ENCODE measurements around the gene FNDC8. TPM values are rescaled to one million over a fixed set of nuclear protein-coding genes. Genes with fewer than 3 reads are reported as not detected.
"Not testable (repeated sequence)": the region's sequence is repeated elsewhere in the genome, so short reads cannot be mapped to it uniquely, and the experiment has no call there.

The FNDC8 gene
- total and polyA plus RNA-seq, 7 donors, result not detected

DNA sequence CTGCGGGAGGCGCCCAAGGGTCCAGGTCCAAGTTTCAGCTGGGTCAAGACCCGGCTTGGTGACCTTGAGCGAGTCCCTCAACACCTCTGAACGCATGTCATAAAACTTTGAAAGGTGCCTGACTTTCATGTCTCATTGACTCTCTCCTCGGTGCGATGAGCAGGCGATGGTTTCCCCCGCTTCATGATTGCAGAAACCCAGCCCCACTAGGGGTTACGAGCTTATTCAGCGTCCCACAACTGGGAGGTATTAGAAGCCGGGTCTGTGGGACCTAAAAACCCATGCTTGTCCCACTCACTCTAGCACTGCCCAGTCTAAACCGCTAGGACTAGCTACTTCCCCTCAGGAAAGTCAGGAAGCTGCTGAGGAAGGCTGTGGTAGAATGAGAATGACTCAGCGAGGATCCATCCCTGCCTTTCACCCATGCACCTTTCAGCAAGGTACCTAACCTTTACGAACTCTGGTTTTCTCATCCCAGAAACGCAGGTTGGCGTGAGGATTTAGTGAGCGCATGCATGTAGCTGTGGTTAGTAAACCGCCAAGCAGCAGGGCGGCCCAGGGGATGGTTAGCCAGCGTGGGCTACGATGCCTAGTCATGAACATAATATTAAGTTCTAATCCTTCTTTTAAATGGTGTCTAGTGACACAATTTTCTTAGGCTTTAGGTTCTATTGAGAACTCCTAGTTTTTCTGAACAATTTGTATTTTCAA, 31.7 kb upstream of the FNDC8 start:
- ATAC-seq, result peak; percentile 16 to 41 (median 18)

GRCh38 chr17:35090707-35091106, 30.7 kb upstream of the FNDC8 start:
- H3K27me3 ChIP-seq (ENCODE audit: insufficient read depth in 3 of 3, low read length in 2 of 3); H3K27ac ChIP-seq; DNase-seq; ATAC-seq; H3K36me3 ChIP-seq (ENCODE audit: insufficient read depth in 1 of 2, low read depth in 1 of 2); H3K4me3 ChIP-seq; H3K9me3 ChIP-seq: not testable (repeated sequence)
- intact Hi-C loops (cut with DNase I), result loop anchor here in 1 of 2 donors (5.0 kb wide), 1 partner anchor 93 kb away; no protein-coding TSS in a partner anchor
- peaks cover 11% of the 10 kb centered on the region for H3K4me1 ChIP-seq
- WGBS, 3 donors, result 88 to 91% (median 89%) methylated on average over 11 of the region's 11 CpGs

More for the DNA sequence above, 31.7 kb upstream of the FNDC8 start:
- WGBS, 3 donors, result 47 to 51% (median 48%) methylated on average over 22 of the region's 22 CpGs
- no peaks in the 10 kb centered on the region for H3K9me3 ChIP-seq
- peak overlapping the region; percentile 47 for H3K27ac ChIP-seq
- peaks cover 11% of the 10 kb centered on the region for H3K4me1 ChIP-seq
- peak overlapping the region; percentile 98 for H3K4me3 ChIP-seq
- no peaks in the 10 kb centered on the region for H3K36me3 ChIP-seq (ENCODE audit: insufficient read depth in 1 of 2, low read depth in 1 of 2)
- H3K27me3 ChIP-seq (ENCODE audit: insufficient read depth in 3 of 3, low read length in 2 of 3), result no peaks in the 10 kb centered on the region
- intact Hi-C loops (cut with DNase I), result loop anchor here in 1 of 2 donors (5.0 kb wide), 1 partner anchor 92 kb away; no protein-coding TSS in a partner anchor
- no peak for DNase-seq
- TF ChIP-seq, protein P1, sequence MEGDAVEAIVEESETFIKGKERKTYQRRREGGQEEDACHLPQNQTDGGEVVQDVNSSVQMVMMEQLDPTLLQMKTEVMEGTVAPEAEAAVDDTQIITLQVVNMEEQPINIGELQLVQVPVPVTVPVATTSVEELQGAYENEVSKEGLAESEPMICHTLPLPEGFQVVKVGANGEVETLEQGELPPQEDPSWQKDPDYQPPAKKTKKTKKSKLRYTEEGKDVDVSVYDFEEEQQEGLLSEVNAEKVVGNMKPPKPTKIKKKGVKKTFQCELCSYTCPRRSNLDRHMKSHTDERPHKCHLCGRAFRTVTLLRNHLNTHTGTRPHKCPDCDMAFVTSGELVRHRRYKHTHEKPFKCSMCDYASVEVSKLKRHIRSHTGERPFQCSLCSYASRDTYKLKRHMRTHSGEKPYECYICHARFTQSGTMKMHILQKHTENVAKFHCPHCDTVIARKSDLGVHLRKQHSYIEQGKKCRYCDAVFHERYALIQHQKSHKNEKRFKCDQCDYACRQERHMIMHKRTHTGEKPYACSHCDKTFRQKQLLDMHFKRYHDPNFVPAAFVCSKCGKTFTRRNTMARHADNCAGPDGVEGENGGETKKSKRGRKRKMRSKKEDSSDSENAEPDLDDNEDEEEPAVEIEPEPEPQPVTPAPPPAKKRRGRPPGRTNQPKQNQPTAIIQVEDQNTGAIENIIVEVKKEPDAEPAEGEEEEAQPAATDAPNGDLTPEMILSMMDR (IDR thresholded peaks at IDR 0.05), result no peak

DNA sequence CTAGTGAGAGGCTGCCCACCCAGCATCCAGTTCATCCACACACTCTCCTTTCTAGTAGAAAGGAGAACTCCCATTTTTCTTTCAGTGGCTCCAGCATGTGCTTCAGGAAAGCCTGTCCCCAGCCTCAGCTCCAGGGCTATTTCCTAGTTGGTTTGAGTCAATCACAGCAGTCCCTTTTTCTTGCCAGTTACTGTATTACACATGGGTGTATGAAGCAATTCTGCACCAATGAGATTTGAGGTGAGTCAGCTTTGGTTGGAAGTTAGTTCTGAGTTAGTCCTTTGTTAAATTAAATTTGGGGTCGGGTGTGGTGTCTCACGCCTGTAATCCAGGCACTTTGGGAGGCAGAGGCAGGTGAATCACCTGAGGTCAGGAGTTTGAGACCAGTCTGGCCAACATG, 26.5 kb upstream of the FNDC8 start:
- peak in 3 of 4 donors; percentile 47 to 58 (median 56) for ATAC-seq
- Histone ChIP-seq H3K4me3 (no peak overlapping the region), H3K9me3 (no peaks in the 10 kb centered on the region), H3K27ac (no peak overlapping the region), H3K4me1 (no peaks in the 10 kb centered on the region), H3K36me3 (ENCODE audit: insufficient read depth in 1 of 2, low read depth in 1 of 2) (peaks cover 0 to 4% of the 10 kb centered on the region in 2 donors), H3K27me3 (ENCODE audit: insufficient read depth in 3 of 3, low read length in 2 of 3) (no peaks in the 10 kb centered on the region)
- intact Hi-C loops (cut with DNase I), result loop anchor here in 1 of 2 donors (5.0 kb wide), 1 partner anchor 98 kb away; no protein-coding TSS in a partner anchor
- DNase-seq, result no peak
- 80 to 88% (median 86%) methylated on average over 2 of the region's 2 CpGs for WGBS, 3 donors
- TF ChIP-seq, protein P1 (IDR thresholded peaks at IDR 0.05), result no peak

- no peak for DNase-seq
- intact Hi-C loops (cut with DNase I), result no loop called here
- Histone ChIP-seq H3K27me3 (ENCODE audit: insufficient read depth in 3 of 3, low read length in 2 of 3) (no peaks in the 10 kb centered on the region), H3K27ac (no peak overlapping the region), H3K36me3 (ENCODE audit: insufficient read depth in 1 of 2, low read depth in 1 of 2) (peaks cover 0 to 12% of the 10 kb centered on the region in 2 donors), H3K9me3 (no peaks in the 10 kb centered on the region), H3K4me1 (no peaks in the 10 kb centered on the region), H3K4me3 (no peak overlapping the region)
- TF ChIP-seq, protein P1 (IDR thresholded peaks at IDR 0.05), result no peak
- ATAC-seq, result no peak
- 100% methylated on average over 1 of the region's 1 CpG for WGBS, 3 donors
Observed at GRCh38 chr17:35095741-35096140, 25.7 kb upstream of the FNDC8 start.

GRCh38 chr17:35097776-35098175, 23.6 kb upstream of the FNDC8 start:
- H3K36me3 ChIP-seq (ENCODE audit: insufficient read depth in 1 of 2, low read depth in 1 of 2), result peaks cover 0 to 32% of the 10 kb centered on the region in 2 donors
- intact Hi-C loops (cut with DNase I), result no loop called here

More at GRCh38 chr17:35097776-35098175, 23.6 kb upstream of the FNDC8 start:
- Histone ChIP-seq H3K9me3 (no peaks in the 10 kb centered on the region), H3K4me3 (no peak overlapping the region), H3K4me1 (no peaks in the 10 kb centered on the region), H3K27ac (no peak overlapping the region), H3K27me3 (ENCODE audit: insufficient read depth in 3 of 3, low read length in 2 of 3) (no peaks in the 10 kb centered on the region)
- DNase-seq, result no peak
- ATAC-seq, result no peak
- TF ChIP-seq, protein P1 (IDR thresholded peaks at IDR 0.05), result no peak
- WGBS, 3 donors, result 76 to 82% (median 78%) methylated on average over 2 of the region's 2 CpGs
